ENCODE data around the gene FKBP6. TPM values are rescaled to one million over a fixed set of nuclear protein-coding genes. Genes with fewer than 3 reads are reported as not detected.
"Not testable (repeated sequence)": the region's sequence is repeated elsewhere in the genome, so short reads cannot be mapped to it uniquely, and the experiment has no call there.

The FKBP6 gene
- total and polyA plus RNA-seq, 2 of the 13 experiments (the other 11 are each of a cell fraction or from before 2014, with no cell fraction given) = 0.07 to 0.20 TPM

DNA sequence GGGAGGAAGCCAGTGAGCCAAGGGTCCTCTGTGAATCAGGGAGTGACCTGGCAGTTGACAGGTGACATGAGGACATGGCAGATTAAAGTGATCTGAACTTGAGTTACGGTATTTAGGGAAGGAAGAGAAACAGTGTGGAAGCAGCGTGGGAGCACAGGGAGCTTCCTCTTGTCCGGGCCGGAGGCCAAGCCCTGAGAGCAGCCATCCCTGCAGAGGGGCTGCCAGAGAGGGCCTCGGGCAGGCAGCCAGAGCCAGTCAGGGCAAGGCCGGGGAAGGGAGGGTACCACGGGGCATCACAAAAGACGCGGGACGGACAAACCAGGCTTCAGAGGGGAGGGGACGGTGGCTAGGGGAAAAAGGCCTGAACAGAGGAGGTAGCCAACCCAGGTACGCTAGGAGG is 28.1 kb upstream of the FKBP6 start:
- POLR2A ChIA-PET; DNase-seq (ENCODE audit: low spot score); FAIRE-seq: not testable (repeated sequence)

DNA sequence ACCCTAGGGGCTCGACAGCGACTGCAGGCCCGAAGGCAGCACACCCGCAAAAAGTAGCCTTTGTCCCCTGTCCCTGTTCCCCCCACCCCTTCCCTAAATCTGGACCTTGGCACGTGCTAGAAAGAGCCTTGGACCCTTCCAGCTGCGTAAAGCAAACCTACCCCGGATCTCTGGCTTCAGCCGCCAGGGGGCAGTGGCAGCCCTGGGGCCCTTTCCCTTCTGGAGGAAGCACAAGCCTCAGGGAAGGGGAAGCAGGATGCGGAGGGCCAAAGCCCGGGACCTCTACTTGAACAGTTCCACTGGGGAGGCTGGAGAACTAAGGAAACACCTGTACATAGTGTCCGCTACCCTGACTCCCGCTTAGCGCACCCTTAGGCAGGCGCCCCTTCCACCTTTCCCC is 26.9 kb upstream of the FKBP6 start:
- FAIRE-seq = not testable (repeated sequence)

More for the DNA sequence above, 28.1 kb upstream of the FKBP6 start:
- H4K20me1 ChIP-seq (ENCODE audit: insufficient read depth, low read length); H3K9me3 ChIP-seq (ENCODE audit: low read length); H3K79me2 ChIP-seq (ENCODE audit: insufficient read depth, low read length); H3K4me1 ChIP-seq (ENCODE audit: insufficient read depth, low read length); BruUV-seq (replicated peaks); H3K36me3 ChIP-seq (replicated peaks in 1 of 2; ENCODE audit: control insufficient read depth in 1 of 2, insufficient read depth in 2 of 2, low read length in 2 of 2); H3K4me2 ChIP-seq (ENCODE audit: low read depth, low read length); intact Hi-C loops (cut with micrococcal nuclease; ENCODE audit: unreplicated experiment); ATAC-seq; H3K9ac ChIP-seq (ENCODE audit: insufficient read depth, low read depth, low read length); H3K27ac ChIP-seq (ENCODE audit: extremely low read length, insufficient read depth, low read length); H3K27me3 ChIP-seq (ENCODE audit: control insufficient read depth in 1 of 2, insufficient read depth in 2 of 2, low read length in 2 of 2); in situ Hi-C loops (cut with HindIII; ENCODE audit: extremely low pct_ligation_motif_present, low pct_unique_long_range_greater_than_20kb); CTCF ChIA-PET (ENCODE audit: low intra/inter-chr PET ratio, low total read pairs); H2AFZ ChIP-seq (ENCODE audit: low read length); H3K4me3 ChIP-seq (replicated peaks in 1 of 3; ENCODE audit: insufficient read depth in 1 of 3, low read depth in 2 of 3, low read length in 3 of 3): not testable (repeated sequence)
- 90% methylated on average over 6 of the region's 12 CpGs for WGBS (ENCODE audit: low lambda C conversion rate)

DNA sequence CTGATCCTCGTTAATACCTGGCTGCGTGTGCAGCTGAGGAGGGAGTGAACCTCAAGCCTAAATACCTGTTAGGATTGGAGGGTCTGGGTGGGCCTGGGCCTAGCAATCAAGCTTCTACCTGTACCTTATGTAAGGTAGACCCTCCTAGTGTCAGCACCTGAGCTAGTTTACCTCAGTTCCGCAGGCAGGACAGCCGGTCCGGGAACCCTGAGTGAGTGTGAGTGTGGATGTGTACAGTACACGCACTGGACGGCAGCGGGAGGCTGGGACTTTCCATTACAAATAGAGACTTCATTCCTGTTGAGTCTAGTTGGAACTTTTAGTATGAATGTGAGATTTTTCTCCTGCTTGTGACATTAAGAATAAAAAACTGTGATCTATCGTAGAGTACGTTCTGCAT is 25.1 kb upstream of the FKBP6 start:
- H3K79me2 ChIP-seq (ENCODE audit: insufficient read depth, low read length); DNase-seq (ENCODE audit: low spot score); in situ Hi-C loops (cut with HindIII; ENCODE audit: extremely low pct_ligation_motif_present, low pct_unique_long_range_greater_than_20kb); intact Hi-C loops (cut with micrococcal nuclease; ENCODE audit: unreplicated experiment); H3K9ac ChIP-seq (ENCODE audit: insufficient read depth, low read depth, low read length); H3K27ac ChIP-seq (ENCODE audit: extremely low read length, insufficient read depth, low read length); H4K20me1 ChIP-seq (ENCODE audit: insufficient read depth, low read length); FAIRE-seq; ATAC-seq; H3K4me3 ChIP-seq (replicated peaks in 1 of 3; ENCODE audit: insufficient read depth in 1 of 3, low read depth in 2 of 3, low read length in 3 of 3); H2AFZ ChIP-seq (ENCODE audit: low read length); BruUV-seq (replicated peaks); POLR2A ChIA-PET; H3K27me3 ChIP-seq (ENCODE audit: control insufficient read depth in 1 of 2, insufficient read depth in 2 of 2, low read length in 2 of 2); H3K4me2 ChIP-seq (ENCODE audit: low read depth, low read length); H3K9me3 ChIP-seq (ENCODE audit: low read length); CTCF ChIA-PET (ENCODE audit: low intra/inter-chr PET ratio, low total read pairs): not testable (repeated sequence)
- WGBS (ENCODE audit: low lambda C conversion rate) = 96% methylated on average over 5 of the region's 10 CpGs
- Histone ChIP-seq H3K36me3 (replicated peaks in 1 of 2; ENCODE audit: control insufficient read depth in 1 of 2, insufficient read depth in 2 of 2, low read length in 2 of 2) (peaks cover 7 to 18% of the 10 kb centered on the region in 2 experiments; a peak in 3 of 5 replicates), H3K4me1 (ENCODE audit: insufficient read depth, low read length) (peaks cover 12% of the 10 kb centered on the region)

More for the DNA sequence above, 26.9 kb upstream of the FKBP6 start:
- CTCF ChIA-PET (ENCODE audit: low intra/inter-chr PET ratio, low total read pairs); in situ Hi-C loops (cut with HindIII; ENCODE audit: extremely low pct_ligation_motif_present, low pct_unique_long_range_greater_than_20kb); H4K20me1 ChIP-seq (ENCODE audit: insufficient read depth, low read length); POLR2A ChIA-PET; intact Hi-C loops (cut with micrococcal nuclease; ENCODE audit: unreplicated experiment); BruUV-seq (replicated peaks); H2AFZ ChIP-seq (ENCODE audit: low read length); H3K36me3 ChIP-seq (replicated peaks in 1 of 2; ENCODE audit: control insufficient read depth in 1 of 2, insufficient read depth in 2 of 2, low read length in 2 of 2); H3K27ac ChIP-seq (ENCODE audit: extremely low read length, insufficient read depth, low read length); DNase-seq (ENCODE audit: low spot score); H3K9me3 ChIP-seq (ENCODE audit: low read length); H3K9ac ChIP-seq (ENCODE audit: insufficient read depth, low read depth, low read length); H3K79me2 ChIP-seq (ENCODE audit: insufficient read depth, low read length); H3K4me2 ChIP-seq (ENCODE audit: low read depth, low read length); H3K4me3 ChIP-seq (replicated peaks in 1 of 3; ENCODE audit: insufficient read depth in 1 of 3, low read depth in 2 of 3, low read length in 3 of 3); H3K27me3 ChIP-seq (ENCODE audit: control insufficient read depth in 1 of 2, insufficient read depth in 2 of 2, low read length in 2 of 2); H3K4me1 ChIP-seq (ENCODE audit: insufficient read depth, low read length): not testable (repeated sequence)
- ATAC-seq = peak; percentile 79
- 100% methylated on average over 2 of the region's 14 CpGs for WGBS (ENCODE audit: low lambda C conversion rate)
- TF ChIP-seq, protein P1, sequence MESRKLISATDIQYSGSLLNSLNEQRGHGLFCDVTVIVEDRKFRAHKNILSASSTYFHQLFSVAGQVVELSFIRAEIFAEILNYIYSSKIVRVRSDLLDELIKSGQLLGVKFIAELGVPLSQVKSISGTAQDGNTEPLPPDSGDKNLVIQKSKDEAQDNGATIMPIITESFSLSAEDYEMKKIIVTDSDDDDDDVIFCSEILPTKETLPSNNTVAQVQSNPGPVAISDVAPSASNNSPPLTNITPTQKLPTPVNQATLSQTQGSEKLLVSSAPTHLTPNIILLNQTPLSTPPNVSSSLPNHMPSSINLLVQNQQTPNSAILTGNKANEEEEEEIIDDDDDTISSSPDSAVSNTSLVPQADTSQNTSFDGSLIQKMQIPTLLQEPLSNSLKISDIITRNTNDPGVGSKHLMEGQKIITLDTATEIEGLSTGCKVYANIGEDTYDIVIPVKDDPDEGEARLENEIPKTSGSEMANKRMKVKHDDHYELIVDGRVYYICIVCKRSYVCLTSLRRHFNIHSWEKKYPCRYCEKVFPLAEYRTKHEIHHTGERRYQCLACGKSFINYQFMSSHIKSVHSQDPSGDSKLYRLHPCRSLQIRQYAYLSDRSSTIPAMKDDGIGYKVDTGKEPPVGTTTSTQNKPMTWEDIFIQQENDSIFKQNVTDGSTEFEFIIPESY (CRISPR knock-in tag; IDR thresholded peaks at IDR 0.05) = peak; percentile 22; the same call in 1 of the 2 replicates

Measured in HepG2 (cell line).